Kidney (tissue), 14 donors: ENCODE data around the gene OR2T35. TPM values are rescaled to one million over a fixed set of nuclear protein-coding genes. Genes with fewer than 3 reads are reported as not detected.
"Not testable (repeated sequence)": the region's sequence is repeated elsewhere in the genome, so short reads cannot be mapped to it uniquely, and the experiment has no call there.

Experiments used
- DNase-seq, 5 donors: peaks; one replicate each; pipeline ENCODE4 v3.0.0-alpha.2; 2013 to 2020
- FAIRE-seq: peaks from 2 replicates; lab custom pipeline; 2012; peaks lifted over from hg19 to GRCh38; lab: Jason Lieb, UNC
- H3K27ac ChIP-seq, 2 donors: one replicate each; pipeline ENCODE4 v1.7.0; 2013; ENCODE audit warnings: low read depth in 2 of 2, low read length in 2 of 2, inconsistent platforms in 1 of 2
- H3K27me3 ChIP-seq: one replicate; pipeline ENCODE4 v1.7.1; 2013; ENCODE audit warnings: low read length, inconsistent platforms; ENCODE audit not compliant: control insufficient read depth, insufficient read depth
- H3K36me3 ChIP-seq, 3 donors: one replicate each; pipeline versions ENCODE4 v1.7.0 to v1.7.1; 2013; ENCODE audit warnings: low read length in 3 of 3, control low read depth in 1 of 3, inconsistent platforms in 1 of 3; ENCODE audit not compliant: insufficient read depth in 3 of 3, control insufficient read depth in 2 of 3
- H3K4me1 ChIP-seq, 3 donors: one replicate each; pipeline versions ENCODE4 v1.7.0 to v1.7.1; 2013; ENCODE audit warnings: low read length in 3 of 3, inconsistent platforms in 1 of 3, low read depth in 1 of 3; ENCODE audit not compliant: control insufficient read depth in 2 of 3, insufficient read depth in 2 of 3
- H3K4me3 ChIP-seq, 3 donors: one replicate each; pipeline versions ENCODE4 v1.7.0 to v1.8.1; 2013; ENCODE audit warnings: low read length in 3 of 3, control low read depth in 1 of 3, inconsistent platforms in 1 of 3
- H3K9ac ChIP-seq, 3 donors: one replicate each; pipeline versions ENCODE4 v1.7.0 to v1.7.1; 2013; ENCODE audit warnings: low read length in 3 of 3, control low read depth in 1 of 3, inconsistent platforms in 1 of 3
- H3K9me3 ChIP-seq, 3 donors: one replicate each; pipeline versions ENCODE4 v1.7.0 to v1.7.1; 2013; ENCODE audit warnings: low read length in 3 of 3, control low read depth in 1 of 3, inconsistent platforms in 1 of 3; ENCODE audit not compliant: control insufficient read depth in 2 of 3, insufficient read depth in 1 of 3
- CTCF ChIP-seq: IDR thresholded peaks from 3 replicates; pipeline ENCODE4 v1.5.1; 2012; ENCODE audit warnings: mild to moderate bottlenecking, moderate library complexity, borderline replicate concordance; ENCODE audit not compliant: insufficient read depth; ENCODE audit errors: extremely low read depth
- intact Hi-C: fragments of 100-400 bp; cut with DNase I; formaldehyde crosslinking; loops from one replicate; pipeline ENCODE4 v1.11.1; 2022
- polyA plus RNA-seq: library from polyadenylated mRNA; stranded (reverse); fragments of 350-450 nt; fragmentation: Illumina TruSeq; extraction: RNeasy Lipid Tissue Mini Kit (QIAGEN cat#74804); gene quantifications from one replicate; pipeline ENCODE4 v1.2.3, GENCODE V29; 2014; ENCODE audit warnings: low read depth, low replicate concordance; ENCODE audit not compliant: insufficient read depth
- total RNA-seq: library from RNA; stranded (reverse); fragmentation: NEBNext Ultra II Directional; extraction: Animal tissue kit (Norgen Biotek cat#: 25700); gene quantifications from one replicate; pipeline ENCODE4 v1.2.1, GENCODE V29; 2021
- donor health status: control.
- donor health status: control.
- donor health status: control.
- donor health status: control.
- donor health status: control.
- donor health status: DM: yes; HTN: yes; CAD: no.
- donor health status: Normal renal cell carcinoma (clear cell type).

The OR2T35 gene
- total and polyA plus RNA-seq, 2 donors from 2014 or later = 0.28 TPM; not detected in 1

GRCh38 chr1:248686815-248687214 lies 41.7 kb upstream of the OR2T35 start:
- no peaks in the 10 kb centered on the region for H3K27me3 ChIP-seq
- DNase-seq (peak in 1 of 5 donors; percentile 25), FAIRE-seq (peak; percentile 51)
- intact Hi-C loops = no loop called here
- no peak overlapping the region for H3K4me3 ChIP-seq
- no peak overlapping the region for H3K9ac ChIP-seq
- peaks cover 0 to 2% (median 0%) of the 10 kb centered on the region in 3 donors for H3K9me3 ChIP-seq
- H3K36me3 ChIP-seq = no peaks in the 10 kb centered on the region
- H3K27ac ChIP-seq = no peak overlapping the region
- H3K4me1 ChIP-seq = no peaks in the 10 kb centered on the region
- TF ChIP-seq CTCF = peak; percentile 44

DNA sequence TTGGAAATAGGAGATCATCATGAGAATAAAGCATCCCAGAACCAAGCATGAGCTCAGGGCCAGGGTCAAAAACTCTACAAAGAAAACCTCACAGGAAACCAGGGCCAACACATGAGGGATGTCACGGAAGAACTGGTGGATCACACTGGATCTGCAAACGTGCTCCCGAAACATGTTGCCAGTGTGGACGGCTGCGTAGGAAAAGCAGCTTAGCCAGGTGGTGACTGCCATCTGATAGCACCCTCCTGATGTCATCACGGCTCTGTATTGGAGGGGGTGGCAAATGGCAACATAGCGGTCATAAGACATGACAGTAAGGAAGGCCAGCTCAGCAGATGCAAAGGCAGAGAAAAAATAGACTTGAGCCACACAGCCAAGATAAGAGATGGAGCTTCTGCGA lies 36.6 kb upstream of the OR2T35 start:
- Histone ChIP-seq H3K9me3 (no peaks in the 10 kb centered on the region), H3K36me3 (no peaks in the 10 kb centered on the region), H3K4me1 (no peaks in the 10 kb centered on the region), H3K27ac (no peak overlapping the region), H3K9ac (no peak overlapping the region), H3K27me3 (no peaks in the 10 kb centered on the region), H3K4me3 (no peak overlapping the region)
- no peak for TF ChIP-seq CTCF
- intact Hi-C loops = no loop called here
- FAIRE-seq (no peak), DNase-seq (no peak)

GRCh38 chr1:248670003-248670402 lies 24.9 kb upstream of the OR2T35 start:
- H3K9me3 ChIP-seq = peaks cover 0 to 2% (median 0%) of the 10 kb centered on the region in 3 donors
- H3K36me3 ChIP-seq = no peaks in the 10 kb centered on the region
- H3K27ac ChIP-seq = no peak overlapping the region
- FAIRE-seq (no peak), DNase-seq (peak in 1 of 5 donors; percentile 3)
- TF ChIP-seq CTCF = no peak
- H3K9ac ChIP-seq = no peak overlapping the region
- H3K4me3 ChIP-seq = no peak overlapping the region
- H3K4me1 ChIP-seq = no peaks in the 10 kb centered on the region
- H3K27me3 ChIP-seq = no peaks in the 10 kb centered on the region
- intact Hi-C loops = no loop called here

- H3K27ac ChIP-seq, H3K27me3 ChIP-seq, H3K4me1 ChIP-seq, H3K36me3 ChIP-seq, H3K9me3 ChIP-seq, H3K4me3 ChIP-seq, H3K9ac ChIP-seq, FAIRE-seq, intact Hi-C loops, DNase-seq: not testable (repeated sequence)
Observed at GRCh38 chr1:248663453-248664328, 18.6 kb upstream of the OR2T35 start.

GRCh38 chr1:248656797-248657196 lies 11.7 kb upstream of the OR2T35 start:
- H3K27me3 ChIP-seq, H3K27ac ChIP-seq, intact Hi-C loops, H3K4me1 ChIP-seq, H3K4me3 ChIP-seq, H3K36me3 ChIP-seq, H3K9ac ChIP-seq, FAIRE-seq, DNase-seq, H3K9me3 ChIP-seq: not testable (repeated sequence)

DNA sequence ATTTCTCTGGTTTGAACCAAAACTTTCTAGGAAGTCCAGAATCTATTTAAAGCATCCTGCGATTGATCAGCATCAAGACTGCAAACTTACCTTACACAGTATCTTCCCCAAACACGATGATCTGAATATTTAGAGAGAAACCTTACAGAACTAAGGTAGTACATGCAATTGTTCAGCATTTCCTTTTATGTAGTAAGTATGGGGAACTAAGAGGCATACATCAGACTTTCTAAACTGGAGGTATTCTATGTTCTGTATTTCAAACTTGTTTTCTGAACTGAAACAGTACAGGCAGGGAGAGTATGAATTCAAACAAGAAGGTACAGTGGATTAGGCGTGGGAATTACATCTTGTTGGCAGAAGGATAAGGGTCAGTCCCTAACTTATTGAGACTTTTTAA lies 10.3 kb upstream of the OR2T35 start, which contains the start of gene OR2T27:
Gene OR2T27, minus strand, starts transcription at position 175 of the 400 bp plus-strand sequence. CDS start 4,644 bp downstream, outside the sequence.
- H3K4me3 ChIP-seq, H3K36me3 ChIP-seq, H3K27me3 ChIP-seq, H3K27ac ChIP-seq, intact Hi-C loops, H3K4me1 ChIP-seq, H3K9me3 ChIP-seq, DNase-seq, H3K9ac ChIP-seq, FAIRE-seq: not testable (repeated sequence)
